B cell (primary cell): Measurements from ENCODE around the gene SEC24C. TPM values are rescaled to one million over a fixed set of nuclear protein-coding genes. Genes with fewer than 3 reads are reported as not detected.

ENCODE experiments used
- ATAC-seq: fragments of 200-7000 bp; cut with Tn5 transposase; one replicate; pipeline ENCODE4 v1.10.0; 2021; ENCODE audit warnings: low read depth, mild to moderate bottlenecking, moderate number of reproducible peaks, moderate library complexity
- CTCF ChIA-PET: fragments of 350-600 bp; sonication (Branson Sonifier 250); formaldehyde crosslinking; loops from one replicate; lab custom pipeline; 2021; ENCODE audit warnings: antibody characterized with exemption, inconsistent platforms; lab: Charles Lee
- POLR2A ChIA-PET: fragments of 350-600 bp; sonication (Branson Sonifier 250); formaldehyde crosslinking; loops from one replicate; lab custom pipeline; 2021; ENCODE audit warnings: antibody characterized with exemption; lab: Charles Lee
- DNase-seq: peaks from one replicate; pipeline ENCODE4 v3.0.0; 2013
- H2AFZ ChIP-seq: 2 replicates; pipeline ENCODE4 v1.6.1; 2012; ENCODE audit warnings: mild to moderate bottlenecking, low read depth, low read length; ENCODE audit not compliant: insufficient read depth, poor library complexity, severe bottlenecking
- H3K27ac ChIP-seq, 2 donors: 1 replicate in 1 of 2; 2 replicates in 1 of 2; pipeline ENCODE4 v1.5.1; 2012 to 2013; ENCODE audit warnings: low read length in 2 of 2, mild to moderate bottlenecking in 2 of 2, moderate library complexity in 1 of 2
- H3K27me3 ChIP-seq, 4 experiments: fragments of 200-600 bp in 1 of 4; sonication (generic) in 1 of 4; replicated peaks in 1 of 4; 1 replicate in 2 of 4; 2 replicates in 2 of 4; pipeline versions ENCODE4 v1.6.1 to v1.7.0; 2013 to 2016; ENCODE audit warnings: low read length in 3 of 4, mild to moderate bottlenecking in 2 of 4, mixed read lengths in 1 of 4, moderate library complexity in 1 of 4; ENCODE audit not compliant: insufficient read depth in 4 of 4, control insufficient read depth in 3 of 4; ENCODE audit errors: control extremely low read depth in 1 of 4
- H3K36me3 ChIP-seq, 2 experiments: replicated peaks in 1 of 2; 1 replicate in 1 of 2; 2 replicates in 1 of 2; pipeline versions ENCODE4 v1.6.1 to v1.7.1; 2013; ENCODE audit warnings: low read length in 1 of 2; ENCODE audit not compliant: insufficient read depth in 2 of 2, control insufficient read depth in 1 of 2; ENCODE audit errors: control extremely low read depth in 1 of 2, extremely low read depth in 1 of 2
- H3K4me1 ChIP-seq, 2 donors: fragments of 200-600 bp in 1 of 2; sonication (generic) in 1 of 2; 1 replicate in 1 of 2; 2 replicates in 1 of 2; pipeline versions ENCODE4 v1.5.1 to v1.6.1; 2013 to 2017; ENCODE audit warnings: low read length in 2 of 2; ENCODE audit not compliant: control insufficient read depth in 2 of 2, insufficient read depth in 2 of 2
- H3K4me2 ChIP-seq: replicated peaks from 2 replicates; pipeline ENCODE3; 2012; ENCODE audit warnings: mild to moderate bottlenecking, low read depth, low read length; ENCODE audit not compliant: poor library complexity, severe bottlenecking
- H3K4me3 ChIP-seq, 5 experiments: fragments of 200-600 bp in 1 of 5; sonication (generic) in 1 of 5; 1 replicate in 3 of 5; 2 replicates in 2 of 5; pipeline versions ENCODE4 v1.5.1 to v1.7.0; 2011 to 2016; ENCODE audit warnings: low read length in 4 of 5, mild to moderate bottlenecking in 4 of 5, low read depth in 2 of 5, control low read depth in 1 of 5, moderate library complexity in 1 of 5; ENCODE audit not compliant: insufficient read depth in 1 of 5; ENCODE audit errors: control extremely low read depth in 1 of 5, extremely low read depth in 1 of 5
- H3K79me2 ChIP-seq: fragments of 200-600 bp; sonication (generic); one replicate; pipeline ENCODE4 v1.6.0; 2016; ENCODE audit warnings: low read length; ENCODE audit not compliant: control insufficient read depth, insufficient read depth
- H3K9ac ChIP-seq: fragments of 200-600 bp; sonication (generic); 2 replicates; pipeline ENCODE4 v1.6.1; 2017; ENCODE audit warnings: mild to moderate bottlenecking, low read length, moderate library complexity
- H3K9me3 ChIP-seq, 3 donors: one replicate each; pipeline versions ENCODE4 v1.6.1 to v1.7.1; 2013; ENCODE audit warnings: low read length in 2 of 3; ENCODE audit not compliant: control insufficient read depth in 2 of 3, insufficient read depth in 1 of 3; ENCODE audit errors: control extremely low read depth in 1 of 3
- H4K20me1 ChIP-seq: 2 replicates; pipeline ENCODE4 v1.6.0; 2012; ENCODE audit warnings: mild to moderate bottlenecking, low read length; ENCODE audit not compliant: insufficient read depth, control insufficient read depth, poor library complexity, severe bottlenecking
- H3K27ac Mint-ChIP-seq: one replicate; pipeline ENCODE4 v1.8.0; 2021; ENCODE audit warnings: mixed read lengths
- H3K27me3 Mint-ChIP-seq: one replicate; pipeline ENCODE4 v1.8.0; 2021; ENCODE audit warnings: mixed read lengths
- H3K4me1 Mint-ChIP-seq: one replicate; pipeline ENCODE4 v1.8.0; 2021; ENCODE audit warnings: mixed read lengths
- H3K4me3 Mint-ChIP-seq: one replicate; pipeline ENCODE4 v1.8.0; 2021; ENCODE audit warnings: mixed read lengths
- H3K9me3 Mint-ChIP-seq: one replicate; pipeline ENCODE4 v1.8.0; 2022; ENCODE audit warnings: mixed read lengths; ENCODE audit not compliant: insufficient read depth
- CTCF ChIP-seq: fragments of 200-600 bp; IDR thresholded peaks from one replicate; pipeline ENCODE4 v1.8.0; 2022; ENCODE audit warnings: antibody characterized with exemption, mild to moderate bottlenecking
- EZH2 ChIP-seq: IDR thresholded peaks from 2 replicates; pipeline ENCODE4 v1.6.1; 2012; ENCODE audit warnings: borderline replicate concordance, low read depth, mild to moderate bottlenecking, moderate library complexity, low read length; ENCODE audit not compliant: insufficient read depth, poor library complexity, severe bottlenecking
- WGBS: methylation state at CpG from one replicate; pipeline ENCODE4 v1.1.5; 2013; ENCODE audit warnings: missing lambda C conversion rate; ENCODE audit not compliant: insufficient coverage; 5-methylcytosine and 5-hydroxymethylcytosine counted together
- intact Hi-C: fragments of 100-400 bp; cut with micrococcal nuclease; formaldehyde crosslinking; loops from one replicate; pipeline ENCODE4 v1.10.0; 2022
- polyA plus RNA-seq: library from polyadenylated mRNA; depleted of rRNA; stranded (reverse); fragments of >200 nt; gene quantifications from 2 replicates; pipeline ENCODE4 v1.2.3, GENCODE V29; 2012
- total RNA-seq, 2 donors: library from RNA; stranded (reverse); fragments of 120-200 nt in 1 of 2; gene quantifications; 1 replicate in 1 of 2; 2 replicates in 1 of 2; pipeline versions ENCODE4 v1.2.3 to v1.2.4, GENCODE V29; 2013 to 2022

SEC24C gene
- total and polyA plus RNA-seq, 2 donors (not counting 1 experiment from before 2014, with no cell fraction given): 60.2 to 78.7 TPM

DNA sequence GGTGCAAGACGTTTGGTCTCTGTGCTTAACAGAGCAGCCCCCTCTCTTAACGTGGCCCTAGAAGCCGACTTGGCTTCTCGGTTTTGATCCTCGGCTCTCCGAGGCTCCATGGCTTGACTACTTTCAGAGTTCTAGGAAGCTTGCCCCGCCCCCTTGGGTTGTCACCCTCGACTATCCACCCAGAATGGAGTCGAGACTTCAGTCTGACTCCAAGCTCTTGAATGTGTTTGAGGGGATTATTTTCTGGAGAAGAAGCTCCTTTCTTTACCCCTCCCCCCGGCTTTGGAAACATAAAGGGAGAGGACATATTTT, 448 bp downstream of the SEC24C start:
- peak overlapping the region; percentile 88 to 99 for H3K27ac ChIP-seq
- peak overlapping the region; percentile 89 to 99 (median 95) for H3K4me3 ChIP-seq
- DNase-seq (no peak), ATAC-seq (no peak)
- Mint-ChIP-seq H3K27ac (peak overlapping the region; percentile 100), H3K4me3 (peak overlapping the region; percentile 100), H3K9me3 (no peaks in the 10 kb centered on the region), H3K4me1 (peaks cover 38% of the 10 kb centered on the region), H3K27me3 (no peaks in the 10 kb centered on the region)
- TF ChIP-seq EZH2: no peak
- TF ChIP-seq CTCF: no peak
- H3K4me2 ChIP-seq: peak overlapping the region; percentile 81
- peak overlapping the region; percentile 98 for H2AFZ ChIP-seq
- 0% methylated on average over 6 of the region's 10 CpGs for WGBS
- H3K9me3 ChIP-seq: no peaks in the 10 kb centered on the region
- H3K27me3 ChIP-seq: no peaks in the 10 kb centered on the region
- intact Hi-C loops: loop anchor here (1.0 to 5.0 kb wide), 7 partner anchors 14 to 577 kb away; partner anchors contain the start of genes ECD, FAM149B1, NDST2 and PPP3CB
- peaks cover 5% of the 10 kb centered on the region for H4K20me1 ChIP-seq
- CTCF ChIA-PET: interaction anchor here (0.7 to 1.0 kb wide), 2 partner anchors 29 to 105 kb away, joined by 4 read pairs; no protein-coding TSS in a partner anchor
- POLR2A ChIA-PET: interaction anchor here (1.6 to 3.5 kb wide), 3 partner anchors 14 to 28 kb away, joined by 5 to 31 read pairs (median 15); a partner anchor contains a TSS
- peaks cover 2 to 14% of the 10 kb centered on the region in 2 experiments for H3K36me3 ChIP-seq
- peak overlapping the region; percentile 98 for H3K9ac ChIP-seq
- H3K4me1 ChIP-seq: peaks cover 18 to 26% of the 10 kb centered on the region in 2 donors
- H3K79me2 ChIP-seq: peaks cover 84% of the 10 kb centered on the region

- H3K4me1 Mint-ChIP-seq: peaks cover 49% of the 10 kb centered on the region
These were observed 2.5 kb downstream of the SEC24C start for GRCh38 chr10:73746721-73747120.

More at GRCh38 chr10:73746721-73747120, 2.5 kb downstream of the SEC24C start:
- Mint-ChIP-seq H3K4me3 (peak overlapping the region; percentile 48), H3K9me3 (no peaks in the 10 kb centered on the region), H3K27ac (no peak overlapping the region), H3K27me3 (no peaks in the 10 kb centered on the region)
- no peak overlapping the region for H3K4me3 ChIP-seq
- H3K79me2 ChIP-seq: peaks cover 93% of the 10 kb centered on the region
- H3K4me1 ChIP-seq: peaks cover 22 to 26% of the 10 kb centered on the region in 2 donors
- H3K9ac ChIP-seq: no peak overlapping the region
- TF ChIP-seq CTCF (no peak), EZH2 (no peak)
- intact Hi-C loops: no loop called here
- peaks cover 7 to 35% of the 10 kb centered on the region in 2 experiments for H3K36me3 ChIP-seq
- CTCF ChIA-PET: interaction anchor here (0.6 kb wide), 1 partner anchor 1895 kb away, joined by 4 read pairs; no protein-coding TSS in a partner anchor
- H3K27me3 ChIP-seq: no peaks in the 10 kb centered on the region
- no peak overlapping the region for H3K27ac ChIP-seq
- WGBS: 88% methylated on average over 1 of the region's 2 CpGs
- POLR2A ChIA-PET: interaction anchor here (0.5 kb wide), 1 partner anchor 419 kb away, joined by 3 read pairs; no protein-coding TSS in a partner anchor
- H4K20me1 ChIP-seq: peaks cover 25% of the 10 kb centered on the region
- H2AFZ ChIP-seq: no peak overlapping the region
- no peak for DNase-seq
- H3K4me2 ChIP-seq: no peak overlapping the region
- ATAC-seq: no peak
- H3K9me3 ChIP-seq: no peaks in the 10 kb centered on the region
